A549 (cell line): ENCODE results near the gene ANKS1B.

ENCODE experiments used
- CHD2 ChIP-seq: fragments of 150-350 bp; IDR thresholded peaks from 2 replicates; pipeline ENCODE4 v1.6.1; 2014; ENCODE audit warnings: low read length; ENCODE audit not compliant: partially characterized antibody
- MAX ChIP-seq: IDR thresholded peaks from 2 replicates; pipeline ENCODE4 v1.6.1; 2012
- RAD21 ChIP-seq, 2 experiments: fragments of >200 bp in 1 of 2; sonication (Bioruptor Twin) in 1 of 2; formaldehyde crosslinking in 1 of 2; IDR thresholded peaks in 1 of 2; conservative IDR thresholded peaks in 1 of 2; 2 replicates in 1 of 2; 3 replicates in 1 of 2; pipeline ENCODE4 v1.6.1; 2012 to 2018; ENCODE audit warnings: inconsistent platforms in 1 of 2
- REST ChIP-seq: fragments of 200-600 bp; sonication (generic); IDR thresholded peaks from 2 replicates; pipeline ENCODE4 v1.6.1; 2016; ENCODE audit warnings: antibody characterized with exemption, mild to moderate bottlenecking, moderate library complexity
- TF ChIP-seq, protein P1 (sequence below): fragments of 150-350 bp; IDR thresholded peaks from 2 replicates; pipeline ENCODE4 v1.6.1; 2014; ENCODE audit warnings: low read depth, mild to moderate bottlenecking, low read length

DNA sequence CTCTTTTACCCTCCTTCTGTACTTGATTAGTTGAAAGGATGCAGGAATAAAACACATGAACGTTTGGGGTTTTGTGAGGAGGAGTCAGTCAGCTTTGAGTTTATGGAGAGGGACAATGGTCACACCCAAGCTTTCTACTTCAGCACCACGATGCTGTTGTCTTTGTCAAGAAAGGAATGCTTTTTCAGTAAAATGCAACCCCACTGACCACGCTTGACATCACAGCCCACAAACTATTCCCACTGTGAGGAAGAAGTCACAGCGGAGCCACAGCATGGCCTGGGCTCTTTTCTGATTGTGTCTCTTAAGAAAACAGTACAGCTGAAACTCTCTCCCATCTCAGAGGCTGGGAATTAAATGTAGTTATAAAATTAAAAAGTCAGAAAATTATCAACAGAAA lies 1204.5 kb downstream of the ANKS1B start:
- TF ChIP-seq, protein P1, sequence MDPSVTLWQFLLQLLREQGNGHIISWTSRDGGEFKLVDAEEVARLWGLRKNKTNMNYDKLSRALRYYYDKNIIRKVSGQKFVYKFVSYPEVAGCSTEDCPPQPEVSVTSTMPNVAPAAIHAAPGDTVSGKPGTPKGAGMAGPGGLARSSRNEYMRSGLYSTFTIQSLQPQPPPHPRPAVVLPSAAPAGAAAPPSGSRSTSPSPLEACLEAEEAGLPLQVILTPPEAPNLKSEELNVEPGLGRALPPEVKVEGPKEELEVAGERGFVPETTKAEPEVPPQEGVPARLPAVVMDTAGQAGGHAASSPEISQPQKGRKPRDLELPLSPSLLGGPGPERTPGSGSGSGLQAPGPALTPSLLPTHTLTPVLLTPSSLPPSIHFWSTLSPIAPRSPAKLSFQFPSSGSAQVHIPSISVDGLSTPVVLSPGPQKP: no peak
- TF ChIP-seq CHD2 (no peak), REST (no peak), MAX (no peak), RAD21 (conservative IDR thresholded peaks at IDR 0.05 in 1 of 2, IDR thresholded peaks at IDR 0.05 in 1 of 2) (no peak)
